GM12891 (cell line): ENCODE data around the gene ETS2.

Source experiments
- PAX5 ChIP-seq: IDR thresholded peaks from 2 replicates; pipeline ENCODE4 v1.6.1; 2011; ENCODE audit warnings: low read length, moderate library complexity, mild to moderate bottlenecking; ENCODE audit not compliant: insufficient read depth, severe bottlenecking
- POLR2A ChIP-seq: IDR thresholded peaks from 2 replicates; pipeline ENCODE4 v1.6.1; 2011; ENCODE audit warnings: low read depth, low read length, control low read depth
- POLR2AphosphoS5 ChIP-seq: IDR thresholded peaks from 2 replicates; pipeline ENCODE4 v1.6.1; 2011; ENCODE audit warnings: low read depth, low read length, control low read depth
- TAF1 ChIP-seq: IDR thresholded peaks from 2 replicates; pipeline ENCODE4 v1.6.1; 2011; ENCODE audit warnings: low read depth, low read length, control low read depth

DNA sequence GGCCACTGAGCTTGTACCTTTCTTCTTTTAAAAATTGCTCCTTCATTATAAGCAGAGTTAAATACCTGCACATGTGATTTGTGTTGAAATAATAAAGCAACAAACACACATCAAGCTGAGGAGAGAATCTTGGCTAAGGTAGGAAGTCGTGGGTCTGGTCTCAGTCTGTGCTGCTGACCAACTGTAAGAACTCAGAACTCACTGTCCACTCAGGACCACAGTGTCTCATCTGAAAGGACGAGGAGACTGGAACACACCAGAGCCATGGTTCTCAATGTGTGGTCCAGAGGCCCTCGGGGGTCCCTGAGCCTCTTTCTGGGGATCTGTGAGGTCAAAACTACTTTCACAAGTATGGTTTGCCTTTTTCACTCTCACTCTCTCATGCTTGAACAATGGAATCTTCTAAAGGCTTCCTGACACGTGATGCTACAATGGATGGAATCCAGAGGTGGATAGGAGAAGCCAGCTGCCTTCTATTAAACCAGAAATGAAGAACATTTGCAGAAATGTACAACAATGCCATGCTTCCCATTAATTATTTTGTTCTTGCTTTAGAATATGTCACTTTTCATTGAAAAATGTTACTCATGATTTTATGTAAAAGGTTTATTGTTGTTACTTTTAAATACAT lies 17.3 kb upstream of the ETS2 start:
- TF ChIP-seq POLR2A (no peak), TAF1 (no peak), PAX5 (no peak), POLR2AphosphoS5 (no peak)
